MM.1S (cell line): ENCODE results near the gene ZNF764.

Experiments
- DNase-seq: peaks from one replicate; pipeline ENCODE4 v3.0.0-alpha.2; 2015
- H2AFZ ChIP-seq: fragments of 300-600 bp; sonication (generic); 2 replicates; pipeline ENCODE4 v1.6.0; 2016; ENCODE audit warnings: antibody characterized with exemption, low read length
- H3F3A ChIP-seq: fragments of 300-600 bp; sonication (generic); 2 replicates; pipeline ENCODE4 v1.6.1; 2016; ENCODE audit warnings: mild to moderate bottlenecking, antibody characterized with exemption, low read length, moderate library complexity, mixed read lengths; ENCODE audit not compliant: insufficient read depth
- H3K27ac ChIP-seq: fragments of 300-600 bp; sonication (generic); 2 replicates; pipeline ENCODE4 v1.5.1; 2016; ENCODE audit warnings: mild to moderate bottlenecking, low read length
- H3K27me3 ChIP-seq: fragments of 300-600 bp; sonication (generic); replicated peaks from 2 replicates; pipeline ENCODE4 v1.6.0; 2016; ENCODE audit warnings: low read length; ENCODE audit not compliant: insufficient read depth
- H3K36me3 ChIP-seq: fragments of 300-600 bp; sonication (generic); replicated peaks from 2 replicates; pipeline ENCODE4 v1.6.1; 2016; ENCODE audit warnings: mild to moderate bottlenecking, low read length, mixed read lengths; ENCODE audit not compliant: insufficient read depth
- H3K4me1 ChIP-seq: fragments of 300-600 bp; sonication (generic); 2 replicates; pipeline ENCODE4 v1.6.1; 2016; ENCODE audit warnings: low read length, mixed read lengths
- H3K4me2 ChIP-seq: fragments of 300-600 bp; sonication (generic); 2 replicates; pipeline ENCODE4 v1.6.0; 2016; ENCODE audit warnings: low read depth, low read length
- H3K4me3 ChIP-seq: fragments of 300-600 bp; sonication (generic); 2 replicates; pipeline ENCODE4 v1.5.1; 2016; ENCODE audit warnings: low read length, mixed read lengths
- H3K79me2 ChIP-seq: fragments of 300-600 bp; sonication (generic); 2 replicates; pipeline ENCODE4 v1.6.1; 2016; ENCODE audit warnings: mixed run types, low read length, mixed read lengths
- H3K9ac ChIP-seq: fragments of 300-600 bp; sonication (generic); 2 replicates; pipeline ENCODE4 v1.6.1; 2016; ENCODE audit warnings: low read length, mixed read lengths
- H3K9me2 ChIP-seq: fragments of 300-600 bp; sonication (generic); replicated peaks from 2 replicates; pipeline ENCODE4 v1.6.1; 2016; ENCODE audit warnings: mild to moderate bottlenecking, low read length, mixed read lengths; ENCODE audit not compliant: insufficient read depth
- H3K9me3 ChIP-seq: fragments of 300-600 bp; sonication (generic); replicated peaks from 2 replicates; pipeline ENCODE4 v1.6.1; 2016; ENCODE audit warnings: mild to moderate bottlenecking, low read length, mixed read lengths; ENCODE audit not compliant: insufficient read depth
- H4K20me1 ChIP-seq: fragments of 300-600 bp; sonication (generic); 2 replicates; pipeline ENCODE4 v1.6.1; 2016; ENCODE audit warnings: mild to moderate bottlenecking, low read length, moderate library complexity, mixed read lengths; ENCODE audit not compliant: insufficient read depth
- CTCF ChIP-seq: fragments of 300-600 bp; sonication (generic); IDR thresholded peaks from 2 replicates; pipeline ENCODE4 v1.5.1; 2016; ENCODE audit warnings: antibody characterized with exemption, low read length, mixed read lengths
- EZH2 ChIP-seq: fragments of 300-600 bp; sonication (generic); optimal IDR thresholded peaks from 2 replicates; pipeline ENCODE3; 2017; ENCODE audit warnings: low read depth, mild to moderate bottlenecking, antibody characterized with exemption, low read length, mixed read lengths
- EZH2phosphoT487 ChIP-seq: fragments of 300-600 bp; sonication (generic); IDR thresholded peaks from 2 replicates; pipeline ENCODE4 v1.6.1; 2018; ENCODE audit warnings: antibody characterized with exemption, low read length

The ZNF764 gene

GRCh38 chr16:30555315-30556124 is 2.7 kb downstream of the ZNF764 start:
- Histone ChIP-seq H3K79me2 (peaks cover 30% of the 10 kb centered on the region), H3K27me3 (no peaks in the 10 kb centered on the region), H3K36me3 (no peaks in the 10 kb centered on the region), H3K9me2 (no peaks in the 10 kb centered on the region), H3F3A (peaks cover 10% of the 10 kb centered on the region), H3K9ac (no peak overlapping the region), H3K27ac (no peak overlapping the region), H3K4me3 (no peak overlapping the region), H3K4me1 (no peaks in the 10 kb centered on the region), H3K9me3 (no peaks in the 10 kb centered on the region), H3K4me2 (no peak overlapping the region), H4K20me1 (no peaks in the 10 kb centered on the region), H2AFZ (no peak overlapping the region)
- no peak for DNase-seq
- TF ChIP-seq EZH2phosphoT487, result no peak
- TF ChIP-seq CTCF, result no peak
- TF ChIP-seq EZH2, result no peak

GRCh38 chr16:30554557-30555314 is 3.4 kb downstream of the ZNF764 start:
- no peaks in the 10 kb centered on the region for H3K4me1 ChIP-seq
- peaks cover 10% of the 10 kb centered on the region for H3F3A ChIP-seq
- no peaks in the 10 kb centered on the region for H3K36me3 ChIP-seq
- no peak overlapping the region for H3K27ac ChIP-seq
- H4K20me1 ChIP-seq, result no peaks in the 10 kb centered on the region
- H3K9me2 ChIP-seq, result no peaks in the 10 kb centered on the region
- H3K4me3 ChIP-seq, result no peak overlapping the region
- H2AFZ ChIP-seq, result no peak overlapping the region
- no peak overlapping the region for H3K9ac ChIP-seq
- DNase-seq, result no peak
- TF ChIP-seq EZH2phosphoT487, result no peak
- TF ChIP-seq EZH2, result no peak
- no peaks in the 10 kb centered on the region for H3K9me3 ChIP-seq
- H3K27me3 ChIP-seq, result no peaks in the 10 kb centered on the region
- H3K4me2 ChIP-seq, result no peak overlapping the region
- peaks cover 30% of the 10 kb centered on the region for H3K79me2 ChIP-seq

GRCh38 chr16:30553393-30553899 is 4.7 kb downstream of the ZNF764 start:
- Histone ChIP-seq H4K20me1 (no peaks in the 10 kb centered on the region), H3F3A (peaks cover 6% of the 10 kb centered on the region; the same call in 1 of the 2 replicates), H3K79me2 (peaks cover 30% of the 10 kb centered on the region), H3K4me1 (no peaks in the 10 kb centered on the region), H2AFZ (no peak overlapping the region), H3K9me2 (no peaks in the 10 kb centered on the region), H3K9me3 (no peaks in the 10 kb centered on the region), H3K9ac (no peak overlapping the region), H3K36me3 (no peaks in the 10 kb centered on the region), H3K4me2 (no peak overlapping the region), H3K4me3 (no peak overlapping the region), H3K27me3 (no peaks in the 10 kb centered on the region), H3K27ac (no peak overlapping the region)
- DNase-seq, result no peak
- no peak for TF ChIP-seq CTCF
